Posterior cingulate gyrus (tissue), 11 donors: ENCODE data around the gene CCDC18.
"Not testable (repeated sequence)": the region's sequence is repeated elsewhere in the genome, so short reads cannot be mapped to it uniquely, and the experiment has no call there.

Experiments
- DNase-seq, 10 donors: peaks; one replicate each; pipeline versions ENCODE4 v3.0.0 to v3.0.0-alpha.2; 2020 to 2021; ENCODE audit warnings: mixed read lengths in 3 of 10
- intact Hi-C: fragments of 100-400 bp; cut with DNase I; formaldehyde crosslinking; loops from one replicate; pipeline ENCODE4 v1.15.1; 2023

CCDC18 gene

DNA sequence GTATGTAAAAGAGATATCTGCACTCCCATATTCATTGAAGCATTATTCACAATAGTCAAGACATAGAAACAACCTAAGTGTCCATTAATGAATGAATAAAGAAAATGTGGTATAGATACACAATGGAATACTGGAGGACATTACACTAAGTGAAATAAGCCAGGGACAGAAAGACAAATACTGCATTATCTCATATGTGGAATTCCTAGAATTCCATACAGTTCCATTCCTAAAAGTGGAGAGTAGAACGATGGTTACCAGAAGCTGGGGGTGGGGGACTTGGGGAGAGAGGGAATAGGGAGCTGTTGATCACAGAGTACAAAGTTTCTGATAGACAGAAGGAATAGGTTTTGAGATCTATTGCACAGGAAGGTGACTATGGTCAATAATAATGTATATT lies 7.7 kb upstream of the CCDC18 start:
- intact Hi-C loops = no loop called here
- no peak for DNase-seq

DNA sequence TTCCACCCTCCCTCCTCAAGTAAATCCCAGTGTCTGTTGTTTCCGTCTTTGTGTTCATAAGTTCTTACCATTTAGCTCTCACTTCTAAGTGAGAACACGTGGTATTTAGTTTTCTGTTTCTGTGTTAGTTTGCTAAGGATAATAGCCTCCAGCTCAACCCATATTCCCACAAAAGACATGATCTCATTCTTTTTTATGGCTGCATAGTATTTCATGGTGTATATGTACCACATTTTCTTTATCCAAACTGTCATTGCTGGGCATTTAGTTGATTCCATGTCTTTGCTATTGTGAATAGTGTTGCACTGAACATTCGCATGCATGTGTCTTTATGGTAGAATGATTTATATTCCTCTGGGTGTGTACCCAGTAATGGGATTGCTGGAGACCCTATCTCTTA lies 5.9 kb upstream of the CCDC18 start:
- DNase-seq, intact Hi-C loops: not testable (repeated sequence)

DNA sequence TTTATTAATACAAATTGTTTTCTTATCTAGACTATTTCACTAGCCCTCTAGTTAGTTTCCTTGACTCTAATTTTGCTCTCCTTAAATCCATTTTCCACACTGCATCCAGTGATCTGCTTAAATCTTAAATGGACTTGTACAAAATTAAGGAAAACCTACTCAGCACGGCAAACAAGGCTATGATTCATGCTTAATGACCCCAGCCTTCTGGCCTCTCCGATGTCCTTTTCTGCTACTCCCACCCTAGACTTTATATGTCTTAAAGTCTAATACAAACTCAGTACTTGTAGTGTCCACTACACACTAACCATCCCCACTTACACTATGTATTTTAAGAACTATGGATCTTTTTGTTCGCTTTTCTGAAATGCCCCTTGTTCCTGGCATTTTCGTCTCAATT lies 2.5 kb upstream of the CCDC18 start:
- intact Hi-C loops = no loop called here

DNA sequence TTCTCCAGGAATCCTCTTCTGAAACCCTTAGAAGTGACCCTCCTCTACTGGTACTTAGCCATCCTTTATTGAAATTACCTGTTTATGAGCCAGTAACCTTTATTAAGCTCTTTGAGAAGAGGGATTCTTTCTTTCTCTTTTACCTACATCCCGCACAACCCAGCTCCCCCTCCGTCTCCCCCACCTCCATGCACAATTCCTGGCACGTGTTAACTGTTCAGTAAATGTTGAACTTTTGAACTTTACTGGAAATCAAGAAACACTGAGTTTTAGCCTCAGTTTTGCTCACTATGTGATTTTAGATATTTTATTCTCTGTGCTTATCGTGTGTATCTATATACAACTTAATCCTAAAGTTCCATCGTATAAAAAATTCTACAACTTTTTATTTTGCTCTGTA lies 2.1 kb upstream of the CCDC18 start:
- DNase-seq = no peak
- intact Hi-C loops = no loop called here

More for the DNA sequence above, 2.5 kb upstream of the CCDC18 start:
- no peak for DNase-seq

DNA sequence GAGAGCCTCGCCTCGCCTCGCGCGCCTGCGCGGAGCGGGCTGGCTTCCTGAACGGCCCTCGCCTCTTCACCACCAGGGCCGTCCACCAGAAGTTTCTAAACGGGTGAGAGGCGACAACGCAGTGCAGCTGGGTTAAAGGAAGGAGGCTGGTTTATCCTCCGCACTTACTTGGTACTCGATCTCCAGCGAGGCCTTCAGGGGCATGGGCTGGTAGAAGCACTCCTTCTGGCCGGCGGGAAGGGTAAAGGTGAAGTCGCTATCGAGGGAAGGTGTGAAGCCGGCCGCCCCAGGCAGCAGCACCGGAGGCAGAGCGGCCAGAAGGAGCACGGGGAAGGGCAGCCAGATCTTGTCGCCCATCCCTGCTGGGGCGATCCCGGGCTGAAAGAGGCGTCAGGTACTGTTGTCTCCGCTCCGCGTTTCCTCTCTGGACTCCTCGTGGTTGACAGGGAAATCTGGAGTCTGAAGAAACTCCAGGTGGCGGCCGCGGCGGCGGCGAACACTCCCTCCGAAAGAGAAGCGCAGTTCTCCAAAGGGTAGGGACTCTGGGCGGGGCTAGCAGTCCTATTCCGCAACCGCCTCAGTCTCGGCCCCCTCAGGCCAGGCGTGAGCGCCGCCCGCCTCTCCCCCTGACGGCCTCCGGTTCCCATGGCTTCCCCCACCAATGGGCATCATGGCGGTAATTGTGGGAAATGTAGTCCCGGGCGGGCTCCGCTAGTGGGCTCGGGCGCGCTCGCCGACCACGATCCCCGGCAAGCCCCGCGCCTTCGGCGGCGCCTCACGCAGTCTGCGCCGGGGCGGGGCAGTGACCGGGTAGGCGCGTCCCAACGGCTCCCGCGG lies 420 bp upstream of the CCDC18 start, which contains the start of gene TMED5:
Gene TMED5 (minus strand): TSS at position 528 of the 837 bp plus-strand sequence. CDS start 171 bp downstream, at position 357.
- intact Hi-C loops = loop anchor here (2.0 to 5.0 kb wide), 2 partner anchors 99 to 167 kb away; partner anchors contain the start of gene DR1
- DNase-seq = peak; percentile 93 to 99 (median 97)

DNA sequence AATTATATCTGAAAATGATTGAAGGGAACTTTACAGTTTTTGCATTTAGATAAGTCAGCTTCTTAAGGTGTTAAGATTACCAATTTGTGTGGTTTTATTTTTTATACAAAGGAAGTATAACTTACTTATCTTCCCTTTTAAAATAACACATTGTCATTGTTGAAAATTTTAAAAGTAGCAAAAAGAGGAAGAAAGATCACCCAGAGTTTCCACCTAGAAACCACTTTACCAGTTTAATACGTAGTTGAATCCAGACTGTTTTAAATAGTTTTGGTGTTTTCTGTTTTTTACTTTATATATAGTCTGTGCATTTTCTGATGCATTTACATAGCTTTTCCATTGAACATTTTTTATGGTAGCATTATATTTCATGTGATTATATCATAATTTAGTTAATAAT lies 6.1 kb downstream of the CCDC18 start:
- no peak for DNase-seq
- intact Hi-C loops = no loop called here

DNA sequence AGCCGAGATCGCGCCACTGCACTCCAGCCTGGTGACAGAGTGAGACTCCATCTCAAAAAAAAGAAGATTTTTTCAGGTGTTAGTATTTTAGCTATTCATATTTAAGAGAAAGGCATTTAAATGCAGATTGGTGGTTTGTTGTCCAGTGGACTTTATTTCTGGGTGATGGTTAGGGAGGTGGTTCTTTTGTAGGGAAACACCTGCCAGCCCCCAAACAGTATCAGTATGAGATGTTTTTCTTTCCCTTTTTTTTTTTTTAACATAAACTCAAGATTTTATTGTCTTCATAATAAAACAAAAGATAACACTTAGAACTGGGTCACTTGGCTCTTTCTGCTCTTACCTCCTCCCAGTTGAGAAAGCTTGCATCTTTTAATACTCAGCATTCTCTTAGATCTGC lies 9.9 kb downstream of the CCDC18 start:
- intact Hi-C loops = no loop called here
- no peak for DNase-seq

DNA sequence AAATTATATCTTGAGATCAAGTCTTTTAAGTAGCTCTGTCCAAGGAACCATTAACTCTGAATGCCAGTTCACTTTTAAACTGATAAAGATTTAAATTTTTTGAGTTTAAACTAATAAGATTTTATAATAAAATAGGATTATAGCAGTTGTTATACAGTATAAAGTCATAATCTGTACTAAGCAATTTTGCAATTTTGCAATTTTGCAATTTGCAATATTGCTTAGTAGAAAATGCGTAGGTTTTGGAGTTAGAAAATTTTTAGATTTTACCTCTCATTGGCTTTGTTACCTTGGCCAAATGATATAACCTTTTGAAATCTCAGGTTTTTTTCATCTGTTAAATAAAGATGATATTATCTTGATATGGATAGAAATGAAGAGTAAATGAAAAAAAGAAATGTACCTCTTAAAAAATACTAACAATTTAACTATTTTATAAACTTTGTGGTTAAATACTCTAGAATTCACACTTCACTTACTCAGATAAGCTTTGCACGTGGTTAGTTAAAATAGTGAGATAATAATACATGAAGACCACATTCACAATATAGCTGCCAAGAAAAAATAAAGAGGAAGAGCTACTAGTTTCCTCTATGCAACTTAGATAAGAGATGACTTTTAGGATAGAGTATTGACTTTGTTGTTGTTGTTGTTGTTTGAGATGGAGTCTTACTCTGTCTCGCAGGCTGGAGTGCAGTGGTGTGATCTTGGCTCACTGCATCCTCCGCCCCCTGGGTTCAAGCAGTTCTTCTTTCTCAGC lies 13.9 kb downstream of the CCDC18 start:
- DNase-seq = no peak
- intact Hi-C loops = no loop called here

DNA sequence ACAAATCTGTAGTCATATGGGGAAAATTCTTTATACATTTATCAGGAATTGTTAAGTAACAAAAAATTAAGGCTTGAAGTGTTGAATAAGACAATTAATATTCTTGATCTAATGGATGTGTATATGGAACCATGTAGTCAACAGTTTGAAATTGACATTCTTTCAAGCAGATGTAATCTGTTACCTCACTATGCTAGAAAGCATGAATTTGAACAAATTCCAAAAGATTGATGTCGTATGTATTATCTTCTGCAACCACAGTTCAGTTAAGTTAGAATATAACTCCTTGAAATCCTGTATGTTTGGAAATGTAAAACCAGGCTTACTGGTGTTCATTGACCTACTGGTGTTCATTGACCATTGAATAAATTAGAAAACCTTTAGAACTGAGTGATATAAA lies 16.1 kb downstream of the CCDC18 start:
- DNase-seq = no peak
- intact Hi-C loops = no loop called here

DNA sequence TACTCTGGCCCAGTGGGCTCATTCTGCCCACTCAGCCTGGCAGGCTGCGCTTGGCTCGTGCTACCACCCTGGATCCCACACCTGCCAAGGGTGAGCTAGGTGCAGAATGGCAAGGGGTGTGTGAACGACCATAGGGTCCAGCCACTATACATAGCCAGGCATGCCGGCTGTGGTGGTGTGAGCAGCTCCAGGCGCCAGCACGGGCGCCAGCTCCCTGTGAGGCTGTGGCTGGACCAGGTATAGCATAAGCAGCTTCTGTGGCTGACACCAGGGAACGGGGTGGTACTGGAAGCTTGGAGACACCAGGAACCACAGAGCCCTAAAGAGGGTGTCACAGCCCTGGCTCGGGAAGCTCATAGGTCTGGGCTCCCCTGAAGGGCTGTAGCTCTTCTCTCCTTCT lies 18.6 kb downstream of the CCDC18 start:
- intact Hi-C loops = no loop called here
- DNase-seq = no peak

DNA sequence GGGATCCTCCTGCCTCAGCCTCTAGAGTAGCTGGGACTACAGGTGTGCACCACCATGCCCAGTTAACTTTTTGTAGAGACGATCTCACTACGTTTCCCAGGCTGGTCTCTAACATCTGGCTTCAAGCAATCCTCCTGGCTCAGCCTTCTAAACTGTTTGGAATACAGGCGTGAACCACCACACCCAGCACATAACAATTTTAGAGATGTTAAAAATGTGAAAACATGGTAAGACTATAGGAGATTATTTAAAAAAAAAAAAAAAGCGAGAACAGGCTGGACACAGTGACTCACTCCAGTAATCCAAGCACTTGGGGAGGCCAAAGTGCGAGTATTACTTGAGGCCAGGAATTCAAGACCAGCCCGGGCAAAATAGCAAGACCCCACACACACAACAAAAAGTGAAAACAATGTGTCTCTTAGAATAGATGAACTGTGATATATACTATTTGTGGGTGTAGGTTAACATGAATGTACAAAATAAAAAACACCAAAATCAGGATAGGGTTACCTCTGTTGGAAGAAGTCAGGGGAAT lies 19.6 kb downstream of the CCDC18 start:
- intact Hi-C loops = no loop called here
- no peak for DNase-seq

DNA sequence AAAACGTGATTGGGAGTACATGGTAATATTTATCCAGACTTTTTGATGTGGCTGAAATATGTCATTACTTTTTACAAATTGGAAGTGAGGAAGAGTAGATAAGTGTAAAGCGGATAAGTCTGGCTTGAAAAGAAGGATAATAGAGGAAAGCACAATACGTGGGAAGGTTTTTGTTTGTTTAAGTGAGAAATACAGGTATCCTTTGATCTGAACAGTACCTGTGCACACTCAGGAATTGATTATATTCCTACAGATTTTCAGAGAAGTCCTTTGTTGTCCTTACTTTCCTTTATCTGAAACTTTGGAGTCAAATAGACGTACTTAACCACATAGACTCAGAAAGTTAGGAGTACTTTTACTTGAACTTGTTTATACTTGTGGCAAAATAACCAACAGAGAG lies 20.2 kb downstream of the CCDC18 start:
- intact Hi-C loops = no loop called here
- no peak for DNase-seq

DNA sequence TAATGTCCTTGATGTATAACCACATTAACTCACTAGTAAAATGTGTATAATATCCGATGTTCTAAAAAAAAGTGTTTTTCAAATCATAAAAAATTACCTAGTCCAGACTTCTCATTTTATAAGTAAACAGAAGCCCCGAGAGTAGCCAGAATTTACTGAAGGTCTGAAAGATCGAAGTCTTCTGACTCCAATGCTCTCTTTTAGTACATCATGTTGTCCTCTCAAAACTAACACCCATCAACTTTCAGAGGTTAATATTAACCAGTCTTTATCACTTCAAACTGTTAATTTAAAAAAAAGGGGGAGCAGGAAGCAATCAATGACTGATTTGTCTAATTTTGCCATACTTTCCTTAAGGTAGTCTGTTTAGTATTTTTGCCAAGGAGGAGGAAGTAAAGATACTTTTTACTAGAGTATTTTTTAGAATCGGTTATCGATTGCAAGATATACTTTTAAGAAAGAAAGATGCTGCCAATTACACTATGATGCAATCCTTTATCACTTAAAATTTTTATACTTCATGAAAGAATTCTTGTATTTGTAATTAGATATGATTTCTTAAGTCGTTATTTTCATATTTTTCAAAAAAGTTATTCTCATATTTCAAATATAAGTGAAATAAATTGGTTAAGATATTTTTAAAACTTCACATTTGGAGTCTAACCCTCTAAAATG lies 25.5 kb downstream of the CCDC18 start:
- intact Hi-C loops = no loop called here
- no peak for DNase-seq

DNA sequence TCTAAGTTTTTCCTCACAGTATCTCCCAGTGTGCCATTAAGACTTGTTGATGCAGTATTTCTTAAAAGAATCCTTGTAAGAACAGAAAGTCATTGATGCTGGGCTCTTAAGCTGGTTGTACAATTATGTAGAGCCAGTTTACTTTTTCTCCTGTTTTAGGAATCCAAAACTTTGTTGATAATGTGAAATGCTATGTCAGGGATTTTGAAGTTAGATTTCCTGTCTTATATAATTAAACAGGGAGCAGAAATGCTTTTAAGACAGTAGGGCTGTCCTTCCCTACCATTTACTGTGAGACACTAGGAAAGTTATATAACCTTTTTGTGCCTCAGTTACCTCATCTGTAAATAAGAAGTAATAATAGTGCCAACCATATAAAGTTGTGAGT lies 26.0 kb downstream of the CCDC18 start:
- DNase-seq = no peak
- intact Hi-C loops = no loop called here

DNA sequence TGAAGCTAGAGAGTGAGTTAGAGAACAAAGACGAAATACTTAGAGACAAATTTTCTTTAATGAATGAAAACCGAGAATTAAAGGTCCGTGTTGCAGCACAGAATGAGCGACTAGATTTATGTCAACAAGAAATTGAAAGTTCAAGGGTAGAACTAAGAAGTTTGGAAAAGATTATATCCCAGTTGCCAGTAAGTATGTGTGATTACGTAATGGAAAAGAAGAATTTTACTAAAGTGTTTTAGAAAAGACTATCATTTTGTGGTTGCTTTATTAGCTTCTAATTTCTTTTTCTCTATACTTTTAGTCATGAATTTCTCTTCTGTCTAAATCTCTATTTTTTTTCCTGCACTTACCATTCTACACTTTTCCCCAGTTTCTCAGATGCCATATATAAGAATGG lies 26.7 kb downstream of the CCDC18 start:
- DNase-seq = no peak
- intact Hi-C loops = no loop called here

DNA sequence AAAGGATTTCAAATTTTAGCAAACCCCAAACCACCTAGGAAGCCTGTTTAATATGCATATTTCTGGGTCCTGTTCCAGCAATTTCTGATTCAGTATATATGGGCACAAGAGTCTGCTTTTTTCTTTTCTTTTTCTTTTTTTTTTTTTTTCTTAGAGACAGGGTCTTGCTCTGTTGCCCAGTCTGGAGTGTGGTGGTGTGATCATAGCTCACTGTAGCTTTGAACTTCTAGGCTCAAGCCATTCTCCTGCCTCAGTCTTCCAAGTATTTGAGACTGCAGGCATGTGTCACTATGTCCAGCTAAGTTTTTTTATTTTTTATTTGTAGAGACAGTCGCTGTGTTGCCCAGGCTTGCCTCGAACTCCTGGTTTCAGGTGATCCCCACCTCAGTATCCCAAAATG lies 34.8 kb downstream of the CCDC18 start:
- no peak for DNase-seq
- intact Hi-C loops = no loop called here

DNA sequence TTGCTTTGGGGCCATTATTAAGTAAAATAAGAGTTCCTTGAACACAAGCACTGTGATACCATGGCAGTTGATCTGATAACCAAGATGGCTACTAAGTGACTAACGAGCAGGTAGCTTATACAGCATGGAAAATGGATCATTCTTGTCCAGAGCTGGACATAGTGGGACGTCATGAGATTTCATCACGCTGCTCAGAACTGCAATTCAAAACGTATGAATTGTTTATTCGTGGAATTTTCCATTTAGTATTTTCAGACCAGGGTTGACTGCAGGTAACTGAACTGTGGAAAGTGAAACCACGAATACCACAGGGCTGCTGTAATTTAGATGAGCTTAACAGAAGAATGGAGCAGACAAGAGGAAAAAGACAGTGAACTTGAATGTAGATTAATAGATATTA lies 38.9 kb downstream of the CCDC18 start:
- intact Hi-C loops = no loop called here
- no peak for DNase-seq

DNA sequence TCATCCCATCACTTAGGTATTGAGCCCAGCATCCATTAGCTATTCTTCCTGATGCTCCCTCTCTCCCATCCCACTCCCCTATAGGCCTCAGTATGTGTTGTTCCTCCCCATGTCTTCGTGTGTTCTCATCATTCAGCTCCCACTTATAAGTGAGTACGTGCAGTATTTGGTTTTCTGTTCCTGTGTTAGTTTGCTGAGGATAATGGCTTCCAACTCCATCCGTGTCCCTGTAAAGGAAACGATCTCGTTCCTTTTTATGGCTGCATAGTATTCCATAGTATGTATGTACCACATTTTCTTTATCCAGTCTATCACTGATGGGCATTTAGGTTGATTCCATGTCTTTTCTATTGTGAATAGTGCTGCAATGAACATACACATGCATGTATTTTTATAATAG lies 40.2 kb downstream of the CCDC18 start:
- DNase-seq, intact Hi-C loops: not testable (repeated sequence)

DNA sequence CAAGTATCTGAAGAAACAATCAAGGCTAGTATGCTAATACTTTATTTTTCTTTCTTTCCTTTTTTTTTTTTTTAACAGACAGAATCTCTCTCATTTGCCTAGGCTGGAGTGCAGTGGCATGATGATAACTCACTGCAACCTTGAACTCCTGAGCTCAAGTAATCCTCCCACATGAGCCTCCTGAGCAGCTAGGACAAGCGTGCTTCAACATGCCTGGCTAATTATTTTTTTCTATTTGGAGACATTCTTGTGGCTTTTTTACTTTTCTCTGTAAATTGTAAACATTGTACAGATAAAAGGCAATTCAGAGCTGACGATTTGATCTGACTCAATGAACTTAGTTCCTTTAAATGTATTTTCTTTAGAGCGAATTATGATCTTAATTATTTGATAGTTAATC lies 41.4 kb downstream of the CCDC18 start:
- DNase-seq = no peak
- intact Hi-C loops = no loop called here

DNA sequence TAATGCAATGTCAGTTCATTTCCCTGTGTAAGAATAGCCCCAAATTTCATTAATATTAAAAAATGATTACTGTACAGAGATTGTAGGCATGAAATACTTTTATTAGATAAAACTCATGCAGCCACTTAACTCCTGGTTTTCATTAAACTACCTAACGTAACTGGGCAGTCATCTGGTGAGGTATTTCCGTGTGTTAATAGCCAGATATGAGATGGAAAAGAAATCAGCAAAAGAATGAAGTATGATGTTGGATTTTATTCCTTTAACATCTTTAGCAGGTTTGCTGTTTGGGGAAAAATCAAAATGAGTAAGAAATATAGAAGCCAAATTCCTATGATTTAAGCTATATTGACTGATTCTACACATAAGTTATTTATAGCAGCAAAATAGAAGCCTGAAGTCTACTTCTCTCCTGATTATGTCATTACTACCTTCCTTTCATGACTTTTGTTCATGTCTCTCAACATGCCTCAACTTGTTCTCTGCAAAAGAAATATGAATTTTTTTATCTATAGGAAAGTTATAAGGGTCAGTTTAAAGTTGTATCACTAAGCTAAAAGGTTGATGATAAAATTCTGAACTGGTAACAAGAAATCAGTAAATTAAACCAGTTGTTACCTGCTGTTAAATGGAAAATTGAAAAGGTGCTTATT lies 42.6 kb downstream of the CCDC18 start:
- no peak for DNase-seq
- intact Hi-C loops = no loop called here

DNA sequence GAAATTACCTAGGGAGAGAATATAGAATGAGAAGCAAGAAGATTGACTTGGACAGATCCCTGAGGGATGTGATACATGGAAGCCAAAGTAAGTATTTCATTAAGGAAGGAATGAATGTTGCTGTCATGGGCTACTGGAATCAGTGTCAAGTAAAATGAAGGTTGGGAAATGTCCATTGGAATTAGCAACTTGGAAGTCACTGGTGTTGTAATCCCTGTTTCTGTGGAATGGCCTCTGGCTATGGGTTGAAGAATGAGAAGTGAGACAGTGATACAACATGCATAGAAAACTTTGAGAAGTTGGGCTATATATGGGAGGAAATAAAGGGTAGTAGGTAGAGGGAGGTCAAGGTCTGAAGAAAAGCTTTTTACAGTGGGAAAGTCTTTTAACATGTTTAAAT lies 54.7 kb downstream of the CCDC18 start:
- intact Hi-C loops = no loop called here
- no peak for DNase-seq
